Pulmonary artery endothelial cell (primary cell): Measurements from ENCODE around the gene COL18A1. TPM values are rescaled to one million over a fixed set of nuclear protein-coding genes. Genes with fewer than 3 reads are reported as not detected.

Source experiments
- DNase-seq: peaks from one replicate; pipeline ENCODE4 v3.0.0-alpha.2; 2011; ENCODE audit warnings: low read depth, low spot score
- total RNA-seq: library from RNA; depleted of rRNA; stranded (reverse); fragments of >200 nt; gene quantifications from 2 replicates; pipeline ENCODE4 v1.2.3, GENCODE V29; 2014

The COL18A1 gene
- total RNA-seq, 1 donor from 2014 or later, result 164 TPM

DNA sequence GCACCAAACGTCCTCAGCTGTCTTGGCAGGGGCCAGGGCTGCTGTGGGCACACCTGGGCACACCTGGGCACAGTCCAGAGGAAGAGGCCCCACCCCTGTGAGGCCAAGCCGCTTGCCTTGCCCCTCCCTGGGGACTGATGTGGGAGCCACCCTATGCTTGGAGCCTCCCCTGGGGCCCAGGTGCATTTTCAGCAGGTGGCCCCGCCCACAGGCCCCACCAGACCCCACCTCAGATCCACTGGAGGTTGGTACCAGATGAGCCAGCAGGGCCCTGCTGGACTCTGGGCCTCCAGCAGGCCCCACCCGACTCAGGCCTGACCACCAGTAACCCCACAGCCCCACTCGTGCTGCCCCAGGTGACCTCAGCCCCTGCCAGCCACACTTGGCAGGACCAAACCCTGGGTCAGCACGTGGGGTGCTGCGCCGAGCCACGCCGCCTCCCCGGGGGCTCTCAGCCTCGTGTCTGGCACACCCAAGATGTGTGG is 128.4 kb downstream of the COL18A1 start:
- no peak for DNase-seq

DNA sequence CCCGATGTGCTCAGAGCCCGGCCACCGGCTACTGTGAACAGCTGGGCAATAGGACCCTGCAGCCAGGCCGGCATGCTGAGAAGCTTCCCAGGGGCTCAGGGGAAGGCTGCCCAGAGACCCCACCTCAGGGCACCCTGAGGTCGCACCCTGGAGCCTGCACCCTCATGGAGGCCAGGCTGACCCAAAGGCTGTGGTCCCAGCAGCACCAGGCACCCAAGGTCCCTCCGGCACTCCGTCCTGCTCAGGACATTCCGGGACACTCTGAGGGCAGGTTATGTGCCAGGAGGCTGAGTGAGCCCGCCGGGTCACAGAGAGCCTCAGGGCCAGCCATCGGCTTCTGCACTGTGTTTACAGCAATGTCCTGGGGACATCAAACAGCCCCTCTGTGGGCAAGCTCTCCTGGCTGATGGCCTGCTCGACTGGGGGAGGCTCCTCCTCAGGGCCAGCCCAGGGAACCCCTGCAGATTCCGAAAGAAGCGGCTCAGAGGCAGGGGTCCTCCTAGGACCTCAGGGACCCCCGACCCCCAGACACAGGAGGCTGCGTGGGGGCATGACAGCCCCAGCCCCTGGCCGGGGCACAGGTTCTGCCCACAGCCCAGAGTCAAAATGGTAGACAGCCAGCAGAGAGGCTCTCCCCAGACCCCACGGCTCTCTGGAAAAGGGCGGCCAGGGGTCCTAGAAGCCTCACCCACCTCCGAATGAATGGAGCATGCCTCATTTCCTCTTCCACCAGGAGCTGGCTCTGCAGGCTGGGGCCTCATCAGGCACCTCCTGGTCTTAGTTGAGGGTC is 129.1 kb downstream of the COL18A1 start:
- no peak for DNase-seq

DNA sequence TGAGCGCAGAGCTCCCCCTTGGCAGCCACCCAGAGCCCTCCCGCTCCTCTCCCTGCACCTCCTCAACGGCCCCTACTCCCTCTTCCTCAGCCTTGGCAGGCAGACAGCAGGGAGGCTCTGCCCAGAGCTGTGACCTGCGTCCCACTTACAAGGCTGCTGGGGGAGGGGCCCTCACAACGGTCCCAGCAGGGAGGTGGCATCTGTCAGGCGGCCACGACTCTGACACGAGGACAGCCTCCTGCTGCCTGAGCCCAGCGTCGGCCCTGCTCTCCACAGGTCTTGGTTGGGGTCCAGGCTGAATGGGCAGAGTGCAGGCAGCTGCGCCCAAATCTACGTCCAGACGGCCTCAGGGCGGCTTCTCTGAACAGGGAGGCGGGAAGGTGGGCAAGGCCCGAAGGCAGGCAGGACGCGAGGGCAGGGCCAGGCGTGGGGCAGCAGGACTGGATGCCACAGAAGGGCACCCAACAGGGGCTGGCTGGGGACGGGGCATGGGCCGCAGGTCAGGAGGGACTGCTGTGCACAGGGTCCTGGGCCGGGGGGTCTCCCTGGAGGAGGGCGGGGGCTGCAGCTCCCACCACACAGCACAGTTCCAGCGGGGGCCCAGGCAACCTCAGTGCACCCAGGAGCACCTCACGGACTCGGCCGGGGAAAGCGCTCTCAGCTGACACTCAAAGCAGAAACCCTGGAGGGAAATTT is 129.8 kb downstream of the COL18A1 start:
- DNase-seq, result no peak

DNA sequence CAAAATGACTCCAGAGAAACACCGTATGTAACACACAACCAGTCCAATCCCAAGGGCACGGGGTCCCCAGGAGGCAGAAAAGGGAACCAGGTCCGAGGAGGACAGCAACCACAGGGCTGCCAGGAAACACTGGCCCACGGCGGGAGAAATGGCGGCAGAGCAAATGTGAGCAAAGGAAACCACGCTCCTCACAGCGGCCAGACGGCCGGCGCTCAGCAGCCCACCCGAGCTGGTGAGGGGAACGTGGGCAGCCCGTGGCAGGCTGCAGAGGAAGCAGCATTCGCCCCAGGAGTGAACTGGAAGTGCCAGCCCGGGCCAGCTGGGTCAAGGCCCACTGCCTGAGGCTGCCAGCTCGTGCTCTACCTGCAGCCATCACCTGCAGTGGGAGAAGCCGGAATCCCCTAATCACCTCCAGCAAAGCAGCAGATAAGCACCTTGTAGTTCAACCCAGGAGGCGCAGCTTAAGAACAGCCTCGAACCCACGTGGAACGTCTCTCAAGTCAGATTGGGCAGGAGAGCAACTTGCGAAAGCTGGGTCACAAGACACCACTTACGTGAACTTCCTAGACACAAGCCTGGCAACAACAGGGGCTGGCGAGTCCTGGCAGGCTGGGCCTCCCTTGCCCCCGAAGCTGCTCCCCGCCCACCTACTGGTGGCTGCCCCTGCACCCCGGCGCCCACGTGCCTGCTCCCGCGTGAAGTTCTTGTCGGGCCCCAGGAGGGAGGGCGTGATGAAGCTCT is 130.5 kb downstream of the COL18A1 start:
- DNase-seq, result no peak

DNA sequence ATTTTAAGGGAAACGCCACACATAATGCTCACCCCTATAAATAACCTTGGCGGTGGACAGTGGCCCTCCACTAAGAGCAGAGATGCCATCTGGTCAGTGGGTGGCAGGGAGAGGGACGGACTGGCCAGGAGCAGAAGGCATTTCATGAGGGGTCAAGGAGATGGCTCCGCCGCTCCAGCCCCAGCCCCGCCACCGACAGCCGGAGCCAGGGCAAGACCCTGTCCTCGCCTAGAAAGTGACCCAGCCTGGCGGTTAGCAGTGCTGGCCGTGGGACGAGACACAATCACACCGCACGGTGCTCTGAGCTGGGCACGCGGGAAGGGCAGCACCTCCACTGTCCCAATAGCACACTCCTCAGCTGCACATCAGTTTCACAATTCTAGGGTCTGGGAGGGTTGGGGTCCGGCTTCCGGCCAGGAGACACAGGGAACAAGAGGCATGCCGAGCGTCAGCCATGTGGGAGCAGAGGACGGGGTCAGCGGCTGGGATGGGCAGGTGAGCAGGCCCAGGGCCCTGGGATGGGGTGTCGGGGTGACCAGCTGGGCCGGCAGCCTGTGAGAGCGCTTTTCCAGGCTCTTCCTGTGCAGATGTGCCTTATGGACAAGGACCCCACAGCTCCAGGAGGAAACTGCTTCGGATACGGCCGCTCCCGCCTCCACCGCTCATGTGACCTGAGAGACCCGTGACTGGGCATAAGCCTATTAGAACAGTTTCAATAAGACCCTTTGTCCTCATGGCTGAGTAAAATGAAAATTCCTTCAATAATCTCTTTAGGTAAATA is 131.5 kb downstream of the COL18A1 start:
- no peak for DNase-seq

DNA sequence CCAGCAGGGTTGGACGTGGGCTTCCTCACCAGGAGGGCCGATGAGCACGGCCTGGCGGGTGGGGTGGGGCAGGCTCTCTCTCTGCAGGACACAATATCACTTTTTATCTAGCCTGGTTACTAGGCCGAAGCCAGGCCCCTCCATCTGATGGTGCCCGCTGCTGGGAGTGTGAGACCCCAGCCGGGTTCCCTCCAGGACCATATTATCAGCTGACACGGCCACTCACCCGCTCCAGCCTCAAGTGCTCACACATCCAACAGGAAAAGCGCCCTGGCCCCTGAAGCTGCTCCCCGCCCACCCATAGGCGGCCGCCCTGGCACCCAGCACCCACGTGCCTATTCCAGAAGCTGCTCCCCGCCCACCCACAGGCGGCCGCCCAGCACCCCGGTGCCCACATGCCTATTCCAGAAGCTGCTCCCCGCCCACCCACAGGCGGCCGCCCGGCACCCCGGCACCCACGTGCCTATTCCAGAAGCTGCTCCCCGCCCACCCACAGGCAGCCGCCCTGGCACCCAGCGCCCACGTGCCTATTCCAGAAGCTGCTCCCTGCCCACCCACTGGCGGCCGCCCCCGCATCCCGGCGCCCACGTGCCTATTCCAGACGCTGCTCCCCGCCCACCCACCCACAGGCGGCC is 132.3 kb downstream of the COL18A1 start:
- DNase-seq, result no peak

DNA sequence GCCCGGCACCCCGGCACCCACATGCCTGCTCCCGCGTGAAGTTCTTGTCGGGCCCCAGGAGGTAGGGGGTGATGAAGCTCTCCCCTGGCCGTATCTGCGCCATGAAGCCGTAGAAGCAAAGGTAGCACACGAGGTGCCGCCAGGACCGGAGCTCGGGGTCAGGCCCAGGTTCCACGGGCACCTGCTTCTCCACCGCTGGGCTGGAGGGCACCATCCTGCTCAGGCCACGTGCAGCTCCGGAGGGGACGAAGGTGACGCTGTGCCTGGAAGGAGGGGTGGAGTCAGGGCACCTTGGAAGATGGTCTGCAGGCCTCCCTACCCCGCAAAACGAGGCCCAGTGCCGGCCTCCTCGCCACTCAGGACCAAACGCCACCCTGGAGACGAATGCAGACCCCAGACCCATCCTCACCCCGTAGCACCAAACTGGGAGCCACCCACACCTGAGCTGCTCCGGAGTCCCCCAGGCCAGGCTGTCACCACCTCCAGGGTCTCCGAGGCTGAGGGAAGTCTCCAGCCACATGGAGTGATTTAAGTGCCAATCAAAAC is 132.9 kb downstream of the COL18A1 start:
- no peak for DNase-seq

DNA sequence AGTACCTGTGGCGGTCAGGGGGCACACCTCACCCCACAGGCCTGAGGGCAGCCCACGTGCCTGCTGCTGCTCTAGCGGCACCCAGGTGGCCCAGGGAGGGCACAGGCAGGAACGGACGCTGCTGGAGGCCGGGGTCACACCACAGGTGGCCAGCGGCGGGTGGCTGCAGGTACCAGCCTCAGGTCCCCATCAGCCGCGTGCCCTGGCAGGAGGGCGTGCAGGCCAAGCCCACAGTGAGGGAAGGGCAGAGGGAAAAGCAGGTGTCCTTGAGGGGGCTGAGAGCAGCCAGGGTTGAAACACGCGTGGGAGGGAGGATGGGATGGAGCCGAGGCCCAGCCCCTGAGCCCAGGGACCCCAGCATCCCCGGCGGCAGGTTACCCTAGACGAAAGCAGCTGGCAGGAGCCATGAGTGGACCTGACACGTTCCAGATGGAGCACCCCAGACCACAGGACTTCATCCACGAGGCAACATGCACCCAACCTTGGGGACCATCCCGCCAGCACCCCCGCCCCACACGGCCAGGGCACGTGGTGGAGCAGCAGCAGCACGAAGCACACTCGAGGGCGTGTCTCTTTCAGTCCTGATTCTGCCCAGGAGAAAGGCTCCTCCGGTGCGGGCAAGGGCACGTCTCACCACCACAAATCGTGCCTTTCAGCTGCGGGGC is 133.5 kb downstream of the COL18A1 start:
- no peak for DNase-seq

DNA sequence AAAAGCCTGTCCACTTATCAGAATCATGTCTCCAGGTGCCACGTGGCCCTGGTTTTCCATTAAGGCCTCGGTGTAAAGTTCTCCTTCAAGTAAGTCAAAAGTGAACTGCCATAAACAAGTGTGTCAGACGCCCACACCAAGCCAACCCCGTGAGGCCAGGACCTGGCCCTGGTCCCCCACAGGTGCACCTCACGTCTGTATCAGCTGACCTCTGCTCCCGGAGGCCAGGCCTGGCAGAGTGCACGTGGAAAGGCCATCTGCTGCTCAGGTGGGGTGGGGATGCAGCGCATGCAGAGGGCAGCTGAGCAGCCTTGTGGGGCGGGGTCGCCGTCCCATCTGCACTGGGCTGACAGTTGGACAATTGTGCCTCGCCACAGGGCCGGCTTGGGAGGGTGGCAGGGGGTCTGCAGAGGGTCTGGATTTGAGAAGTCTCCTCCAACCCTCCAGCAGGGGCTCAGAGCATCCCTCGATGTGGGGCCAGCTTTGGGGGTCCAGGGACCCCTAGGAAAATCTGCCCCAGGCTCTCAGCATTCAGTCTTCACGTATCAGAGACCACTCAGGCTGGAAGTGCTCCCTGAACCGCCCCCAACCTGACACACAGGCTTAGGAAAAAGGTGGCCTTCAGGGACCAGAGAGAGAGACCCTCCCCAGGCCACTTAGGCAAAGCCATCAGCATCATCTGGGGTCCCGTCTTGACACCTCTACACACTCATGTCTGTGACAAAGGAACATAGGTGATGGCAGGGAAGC is 134.3 kb downstream of the COL18A1 start:
- no peak for DNase-seq

DNA sequence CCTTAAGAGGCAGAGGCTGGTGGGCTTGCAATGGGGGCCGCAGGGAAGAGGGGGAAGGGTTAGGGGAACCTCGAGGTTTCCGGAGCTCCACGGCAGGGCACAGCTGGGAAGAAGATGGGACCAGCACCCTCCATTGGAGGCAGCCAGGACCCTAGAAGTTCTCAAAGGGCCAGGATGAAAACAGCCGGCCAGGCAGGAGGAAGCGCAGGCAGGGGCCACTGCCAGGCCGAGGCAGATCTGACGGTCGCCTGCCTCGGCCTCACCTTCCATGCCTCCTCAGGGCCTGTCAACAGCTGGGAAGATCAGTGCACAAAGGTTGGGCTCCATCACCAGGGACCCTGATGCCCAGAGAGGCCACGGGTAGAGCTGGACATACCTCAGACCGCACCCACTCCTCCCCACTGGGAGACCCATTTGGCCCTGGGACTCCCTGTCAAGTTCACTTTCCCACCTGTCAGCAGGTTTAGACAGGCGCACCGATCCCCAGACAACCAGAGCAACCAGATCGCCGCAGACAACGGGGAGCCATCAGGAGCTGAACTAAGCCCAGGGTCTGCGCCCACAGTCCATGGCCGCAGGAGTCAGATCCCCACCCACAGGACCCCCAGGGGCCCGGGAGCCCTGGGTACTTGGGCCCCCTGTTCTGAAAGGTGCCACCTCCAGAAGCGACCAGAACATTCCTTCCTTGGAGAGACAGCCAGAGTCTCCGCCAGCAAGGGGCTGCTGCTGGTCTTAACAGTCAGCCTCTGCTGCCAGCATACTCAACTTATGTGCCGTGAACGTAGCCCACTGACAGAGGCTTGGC is 135.0 kb downstream of the COL18A1 start:
- no peak for DNase-seq

DNA sequence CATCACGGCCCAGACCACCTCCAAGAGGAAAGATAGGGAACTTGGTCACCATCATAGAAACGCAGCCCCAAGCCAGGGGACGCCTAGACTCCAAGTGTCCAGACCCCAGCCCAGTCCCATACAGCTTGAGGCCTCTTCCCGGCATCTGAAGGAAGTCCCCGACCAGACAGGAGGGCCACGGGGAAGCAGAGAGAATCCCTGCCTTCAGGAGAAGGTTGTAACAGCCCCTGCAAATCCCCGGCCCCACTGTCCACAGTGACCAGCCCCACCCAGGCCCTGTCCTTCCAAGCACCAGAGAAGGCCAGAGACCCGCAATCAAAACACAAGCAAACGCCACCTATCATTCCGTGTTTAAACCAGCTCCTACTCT is 135.6 kb downstream of the COL18A1 start:
- DNase-seq, result no peak

DNA sequence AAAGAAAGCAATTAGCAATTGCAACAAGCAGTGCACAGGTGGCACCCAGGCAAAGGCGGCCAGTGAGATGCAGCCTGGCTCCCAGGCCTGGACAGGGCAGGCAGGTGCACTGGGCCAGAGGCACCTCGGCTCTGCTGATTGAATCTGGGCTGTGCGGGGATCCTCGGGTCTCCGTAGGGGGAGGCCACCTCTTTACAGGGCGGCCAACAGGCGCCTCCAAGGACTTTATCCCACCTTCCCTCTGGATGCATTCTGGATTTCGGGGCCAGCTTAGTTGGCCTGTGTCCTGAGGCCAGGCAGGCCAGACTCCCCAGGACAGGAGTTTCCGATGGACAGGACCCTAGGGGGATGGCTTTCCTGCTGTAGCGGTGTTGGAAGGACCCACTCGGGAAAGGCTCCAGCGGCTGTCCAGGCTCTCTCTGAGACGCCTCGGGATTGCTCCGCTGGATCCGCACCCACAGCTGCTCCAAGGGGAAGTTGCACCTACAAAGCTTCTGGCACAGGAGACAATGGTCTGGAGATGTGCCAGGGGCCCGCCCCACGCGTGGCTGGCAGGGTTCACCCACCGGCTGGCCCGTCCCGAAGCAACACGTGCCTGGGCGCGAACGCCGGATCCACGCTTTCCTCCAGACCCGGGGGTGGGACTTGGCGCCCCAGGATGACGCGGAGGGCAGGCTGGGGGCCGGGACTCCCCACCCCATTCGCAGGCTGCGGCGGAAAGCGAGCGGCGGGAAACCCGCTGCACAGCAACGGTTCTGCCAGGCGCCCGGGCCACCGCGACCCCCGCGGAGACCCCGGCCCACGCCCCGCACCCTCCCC is 136.5 kb downstream of the COL18A1 start:
- DNase-seq, result no peak

DNA sequence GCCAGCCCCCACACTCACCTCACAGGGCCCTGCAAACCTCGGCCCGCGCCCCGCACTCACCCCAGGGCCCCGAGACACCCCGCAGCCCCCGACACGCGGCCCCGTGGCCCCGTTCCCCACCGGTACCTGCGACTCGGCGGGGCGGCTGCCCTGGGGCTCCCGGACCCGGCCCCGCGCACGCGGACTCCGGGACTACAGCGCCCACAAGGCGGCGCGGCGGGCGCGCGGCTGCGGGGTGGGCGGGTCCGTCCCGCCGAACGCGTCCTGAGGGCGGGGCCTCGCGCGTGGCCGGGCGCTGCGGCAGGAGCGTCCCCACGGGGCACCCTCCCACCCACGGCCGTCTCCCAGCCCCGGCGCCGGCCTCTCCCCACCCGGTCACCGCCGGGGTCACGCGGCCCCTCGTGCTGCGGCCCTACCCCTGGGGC is 137.3 kb downstream of the COL18A1 start, which contains the start of gene SLC19A1:
TSS of gene SLC19A1 (minus strand) at position 199 of the 425 bp plus-strand sequence. CDS start 4,481 bp downstream, outside the sequence.
- no peak for DNase-seq

DNA sequence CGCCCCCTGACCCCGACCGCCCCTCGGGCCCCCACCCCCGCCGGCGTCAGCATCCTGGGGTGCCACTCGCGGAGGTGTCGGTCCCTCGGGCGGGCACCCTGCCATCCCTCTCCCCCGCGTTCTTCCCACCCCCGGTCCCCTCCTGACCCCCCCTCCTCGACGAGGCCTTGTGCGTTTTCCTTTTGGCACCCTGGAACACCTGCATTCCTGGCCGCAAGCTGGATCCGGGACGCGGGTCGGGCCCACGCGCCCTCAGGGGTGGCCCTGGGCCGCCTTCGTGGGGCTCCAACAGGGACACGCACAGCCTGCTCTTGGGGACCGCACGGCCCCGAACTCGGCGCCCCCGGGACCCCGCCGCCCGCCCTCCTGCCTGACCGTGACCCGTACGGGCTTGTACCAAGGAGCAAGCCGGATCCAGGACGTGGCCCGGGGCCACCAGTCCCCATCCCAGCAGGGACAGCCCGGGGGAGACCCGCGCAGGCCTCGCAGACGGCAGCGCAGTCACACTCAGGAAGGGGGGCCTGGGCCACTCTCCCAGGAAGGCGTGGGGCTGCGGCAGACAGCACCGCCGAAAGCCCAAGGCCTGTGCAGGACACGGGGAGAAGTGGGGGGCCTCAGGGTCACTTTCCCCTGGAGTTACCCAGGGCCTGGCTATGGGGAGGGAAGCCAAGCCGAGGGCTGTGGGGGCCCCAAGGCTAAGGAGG is 137.9 kb downstream of the COL18A1 start:
- no peak for DNase-seq

DNA sequence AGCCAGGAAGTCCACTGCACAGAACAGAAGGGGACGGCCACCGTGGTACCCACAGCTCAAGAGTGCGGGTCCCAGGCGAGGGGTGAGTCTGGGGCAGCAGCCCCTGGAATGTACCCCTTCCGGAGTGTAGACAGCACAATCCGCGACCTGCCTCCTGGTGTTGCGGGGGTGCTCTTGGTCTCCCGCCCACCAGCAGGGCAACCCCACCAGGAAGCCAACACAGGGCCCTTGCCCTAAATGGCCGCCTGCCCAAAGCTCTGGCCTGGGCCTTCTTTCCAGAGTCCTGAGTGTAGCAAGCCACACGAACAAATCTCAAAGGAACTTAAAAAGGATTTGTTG is 138.4 kb downstream of the COL18A1 start:
- DNase-seq, result no peak

DNA sequence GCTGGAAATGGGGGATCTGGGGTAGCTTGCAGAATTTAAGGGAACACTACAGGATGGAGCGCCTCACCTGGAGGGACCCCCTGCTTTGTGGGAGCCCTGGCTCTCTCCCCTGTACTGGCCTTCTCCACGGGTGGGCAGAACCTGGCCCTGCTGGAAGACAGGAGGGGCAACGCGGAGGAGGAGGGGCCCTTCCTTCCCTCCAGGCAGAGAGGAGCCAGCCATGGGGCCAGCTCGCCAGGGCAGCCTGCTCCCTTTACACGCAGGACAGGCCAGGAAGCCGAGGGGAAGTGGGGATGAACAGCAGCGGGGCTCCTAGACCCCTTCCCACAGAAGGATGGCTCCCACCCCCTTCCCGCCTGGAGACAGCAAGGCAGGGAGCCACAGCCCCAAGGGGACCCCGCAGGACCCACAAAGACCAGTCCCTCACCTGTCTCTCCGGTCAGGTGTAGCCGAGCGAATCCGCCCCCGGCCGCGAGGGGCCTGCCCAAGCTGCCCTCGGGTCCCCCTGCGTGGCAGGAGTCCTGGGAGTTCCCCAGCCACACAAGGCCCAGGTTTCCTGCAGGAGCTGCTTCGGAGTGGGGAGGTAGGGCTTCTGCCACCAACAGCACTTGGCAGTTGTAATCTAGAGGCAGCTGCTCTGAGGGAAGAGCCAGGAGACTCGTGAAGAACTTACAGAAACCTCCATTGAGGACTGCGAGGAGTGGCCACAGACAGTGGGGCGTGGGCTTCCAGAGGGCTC is 138.9 kb downstream of the COL18A1 start:
- no peak for DNase-seq
